GM12891 (cell line): ENCODE results near the gene ZFPM1.

Experiments
- DNase-seq: peaks from one replicate; pipeline ENCODE4 v3.0.0; 2011; ENCODE audit warnings: low spot score; ENCODE audit not compliant: insufficient read length
- FAIRE-seq: peaks from 2 replicates; lab custom pipeline; 2011; peaks lifted over from hg19 to GRCh38; lab: Jason Lieb, UNC
- PAX5 ChIP-seq: IDR thresholded peaks from 2 replicates; pipeline ENCODE4 v1.6.1; 2011; ENCODE audit warnings: low read length, moderate library complexity, mild to moderate bottlenecking; ENCODE audit not compliant: insufficient read depth, severe bottlenecking
- POLR2A ChIP-seq: IDR thresholded peaks from 2 replicates; pipeline ENCODE4 v1.6.1; 2011; ENCODE audit warnings: low read depth, low read length, control low read depth
- POLR2AphosphoS5 ChIP-seq: IDR thresholded peaks from 2 replicates; pipeline ENCODE4 v1.6.1; 2011; ENCODE audit warnings: low read depth, low read length, control low read depth
- POU2F2 ChIP-seq: IDR thresholded peaks from 2 replicates; pipeline ENCODE4 v1.6.1; 2011; ENCODE audit warnings: low read depth, mild to moderate bottlenecking, control low read depth, low read length, moderate library complexity
- SPI1 ChIP-seq: IDR thresholded peaks from 2 replicates; pipeline ENCODE4 v1.6.1; 2011; ENCODE audit warnings: low read depth, low read length, control low read depth
- TAF1 ChIP-seq: IDR thresholded peaks from 2 replicates; pipeline ENCODE4 v1.6.1; 2011; ENCODE audit warnings: low read depth, low read length, control low read depth

ZFPM1 gene

GRCh38 chr16:88578446-88579313 lies 125.6 kb downstream of the ZFPM1 start:
- TF ChIP-seq POLR2AphosphoS5, result no peak
- no peak for TF ChIP-seq TAF1
- no peak for TF ChIP-seq POU2F2
- TF ChIP-seq POLR2A, result no peak
- no peak for TF ChIP-seq SPI1
- no peak for TF ChIP-seq PAX5
- FAIRE-seq, result no peak

GRCh38 chr16:88580371-88580770 lies 127.3 kb downstream of the ZFPM1 start:
- FAIRE-seq, result no peak
- DNase-seq, result no peak
- TF ChIP-seq POLR2AphosphoS5, result no peak
- TF ChIP-seq SPI1, result no peak
- TF ChIP-seq POU2F2, result no peak
- TF ChIP-seq TAF1, result no peak
- TF ChIP-seq PAX5, result no peak
- no peak for TF ChIP-seq POLR2A

More at GRCh38 chr16:88578446-88579313, 125.6 kb downstream of the ZFPM1 start:
- no peak for DNase-seq

- TF ChIP-seq SPI1, result no peak
- no peak for TF ChIP-seq POLR2A
- TF ChIP-seq POLR2AphosphoS5, result no peak
- TF ChIP-seq PAX5, result no peak
- no peak for FAIRE-seq
These were observed 128.0 kb downstream of the ZFPM1 start for GRCh38 chr16:88581033-88581432.

GRCh38 chr16:88582912-88583575 lies 130.0 kb downstream of the ZFPM1 start:
- FAIRE-seq (no peak), DNase-seq (no peak)
- no peak for TF ChIP-seq POLR2A
- no peak for TF ChIP-seq SPI1
- TF ChIP-seq POLR2AphosphoS5, result no peak

More at GRCh38 chr16:88581033-88581432, 128.0 kb downstream of the ZFPM1 start:
- no peak for DNase-seq

GRCh38 chr16:88584676-88585075 lies 131.6 kb downstream of the ZFPM1 start:
- no peak for DNase-seq
- FAIRE-seq, result no peak
- no peak for TF ChIP-seq POLR2AphosphoS5
- TF ChIP-seq POLR2A, result no peak
- no peak for TF ChIP-seq SPI1
- no peak for TF ChIP-seq TAF1
- no peak for TF ChIP-seq PAX5
- no peak for TF ChIP-seq POU2F2

- FAIRE-seq, result no peak
- TF ChIP-seq PAX5 (no peak), POLR2A (no peak), TAF1 (no peak), SPI1 (no peak), POU2F2 (no peak), POLR2AphosphoS5 (no peak)
- no peak for DNase-seq
These were observed 132.2 kb downstream of the ZFPM1 start for GRCh38 chr16:88585269-88585668.

GRCh38 chr16:88585927-88586581 lies 133.0 kb downstream of the ZFPM1 start:
- FAIRE-seq (no peak), DNase-seq (no peak)
- TF ChIP-seq POU2F2, result no peak
- no peak for TF ChIP-seq TAF1
- TF ChIP-seq POLR2AphosphoS5, result no peak; the same call in 1 of the 2 replicates
- TF ChIP-seq POLR2A, result no peak
- no peak for TF ChIP-seq PAX5
- no peak for TF ChIP-seq SPI1
